Skin epidermis (tissue), 12 donors: ENCODE results near the gene CACHD1.
"Not testable (repeated sequence)": the region's sequence is repeated elsewhere in the genome, so short reads cannot be mapped to it uniquely, and the experiment has no call there.

Experiments
- H3K27ac ChIP-seq, 21 experiments: fragments of 200-600 bp; sonication (generic) in 11 of 21; one replicate each; pipeline ENCODE4 v1.5.0; 2020; ENCODE audit warnings: mild to moderate bottlenecking in 3 of 21, inconsistent platforms in 2 of 21, moderate library complexity in 2 of 21
- H3K4me3 ChIP-seq, 7 experiments: fragments of 200-600 bp; sonication (generic) in 2 of 7; one replicate each; pipeline ENCODE4 v1.5.0; 2020; ENCODE audit warnings: inconsistent platforms in 2 of 7, mild to moderate bottlenecking in 2 of 7, moderate library complexity in 1 of 7

The CACHD1 gene

GRCh38 chr1:64490213-64490818, 20.4 kb downstream of the CACHD1 start:
- no peak overlapping the region for H3K4me3 ChIP-seq
- H3K27ac ChIP-seq: no peak overlapping the region

- Histone ChIP-seq H3K4me3 (no peak overlapping the region), H3K27ac (no peak overlapping the region)
These were observed 22.5 kb downstream of the CACHD1 start for GRCh38 chr1:64492424-64492823.

DNA sequence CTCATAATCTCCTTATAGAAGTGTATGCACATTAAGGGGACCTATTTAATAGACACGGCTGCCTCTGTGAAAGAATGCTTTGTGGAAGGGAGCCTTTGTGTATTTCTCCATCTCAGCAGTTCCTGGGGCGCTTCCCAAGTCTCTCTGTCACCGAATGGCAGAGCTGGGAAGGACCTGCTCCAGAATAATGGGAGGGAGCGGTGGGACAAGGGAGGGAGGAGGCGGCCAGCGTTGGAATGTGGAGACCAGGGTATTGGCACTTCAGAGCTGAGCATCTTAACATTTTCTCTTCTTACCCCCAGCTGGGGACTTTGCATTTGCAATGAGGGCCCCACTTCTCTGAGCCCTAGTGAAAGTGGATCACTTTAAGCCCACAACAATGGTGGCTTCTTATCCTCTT, 23.9 kb downstream of the CACHD1 start:
- no peak overlapping the region for H3K4me3 ChIP-seq
- H3K27ac ChIP-seq: no peak overlapping the region

- H3K27ac ChIP-seq: no peak overlapping the region
- no peak overlapping the region for H3K4me3 ChIP-seq
These were observed 24.7 kb downstream of the CACHD1 start for GRCh38 chr1:64494659-64495058.

GRCh38 chr1:64495878-64496277, 25.9 kb downstream of the CACHD1 start:
- no peak overlapping the region for H3K4me3 ChIP-seq
- H3K27ac ChIP-seq: no peak overlapping the region

- H3K4me3 ChIP-seq: no peak overlapping the region
- H3K27ac ChIP-seq: peak overlapping the region in 2 of 21 experiments; percentile 28 to 51
These were observed 26.7 kb downstream of the CACHD1 start for GRCh38 chr1:64496606-64497005.

GRCh38 chr1:64497088-64497883, 27.4 kb downstream of the CACHD1 start:
- no peak overlapping the region for H3K4me3 ChIP-seq
- H3K27ac ChIP-seq: peak overlapping the region in 7 of 21 experiments; percentile 20 to 57 (median 28)

- H3K4me3 ChIP-seq: no peak overlapping the region
- H3K27ac ChIP-seq: no peak overlapping the region
These were observed 28.4 kb downstream of the CACHD1 start for GRCh38 chr1:64498325-64498724.

GRCh38 chr1:64499011-64499410, 29.1 kb downstream of the CACHD1 start:
- no peak overlapping the region for H3K4me3 ChIP-seq
- no peak overlapping the region for H3K27ac ChIP-seq

DNA sequence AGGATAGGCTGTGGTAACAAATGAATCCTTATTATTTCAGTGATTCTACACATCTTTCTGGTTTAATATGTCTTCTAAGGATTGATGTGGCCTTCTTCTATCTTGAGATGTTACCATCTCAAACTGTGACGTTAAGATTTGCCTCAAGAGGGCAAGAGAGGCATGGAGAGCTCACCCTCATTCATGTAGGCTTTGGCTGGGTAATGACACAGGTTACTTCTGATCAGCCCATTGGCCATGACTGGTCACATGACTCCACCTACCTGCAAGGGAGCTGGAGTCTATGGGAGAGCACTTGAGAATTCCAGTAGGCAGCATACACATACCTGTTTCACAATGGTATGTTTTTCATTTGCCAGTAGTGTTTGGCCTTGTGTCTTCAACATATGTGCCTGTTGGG, 30.0 kb downstream of the CACHD1 start:
- Histone ChIP-seq H3K27ac (no peak overlapping the region), H3K4me3 (no peak overlapping the region)

GRCh38 chr1:64502083-64502482, 32.2 kb downstream of the CACHD1 start:
- Histone ChIP-seq H3K27ac (peak overlapping the region in 2 of 21 experiments; percentile 4 to 25), H3K4me3 (no peak overlapping the region)

DNA sequence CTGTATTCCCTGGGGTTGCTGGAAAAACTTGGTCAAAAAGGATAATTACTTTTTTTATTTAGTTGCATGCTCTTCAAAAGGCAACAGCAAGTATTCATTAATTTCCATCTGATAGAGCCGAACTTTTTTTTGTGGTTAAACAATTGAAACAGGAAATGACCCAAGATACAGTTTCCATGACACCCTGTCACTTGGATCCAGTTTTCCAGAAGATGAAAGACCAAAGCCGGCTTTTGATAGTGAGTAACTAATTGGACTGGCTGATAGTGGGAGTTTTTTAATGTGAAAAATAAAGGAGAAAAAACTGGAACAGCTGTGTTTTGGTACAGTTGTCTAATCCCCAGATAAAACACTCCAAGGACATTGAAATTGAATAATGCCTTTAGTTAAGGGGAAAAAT, 33.0 kb downstream of the CACHD1 start:
- Histone ChIP-seq H3K4me3 (no peak overlapping the region), H3K27ac (peak overlapping the region in 1 of 21 experiments; percentile 29)

GRCh38 chr1:64505232-64505943, 35.5 kb downstream of the CACHD1 start:
- Histone ChIP-seq H3K4me3 (peak overlapping the region; percentile 27 to 40 (median 31)), H3K27ac (peak overlapping the region in 12 of 21 experiments; percentile 18 to 78 (median 58))

GRCh38 chr1:64505944-64506655, 36.2 kb downstream of the CACHD1 start:
- Histone ChIP-seq H3K4me3 (peak overlapping the region; percentile 27 to 40 (median 31)), H3K27ac (peak overlapping the region in 11 of 21 experiments; percentile 20 to 78 (median 60))

- Histone ChIP-seq H3K4me3 (no peak overlapping the region), H3K27ac (no peak overlapping the region)
These were observed 38.7 kb downstream of the CACHD1 start for GRCh38 chr1:64508629-64509028.

DNA sequence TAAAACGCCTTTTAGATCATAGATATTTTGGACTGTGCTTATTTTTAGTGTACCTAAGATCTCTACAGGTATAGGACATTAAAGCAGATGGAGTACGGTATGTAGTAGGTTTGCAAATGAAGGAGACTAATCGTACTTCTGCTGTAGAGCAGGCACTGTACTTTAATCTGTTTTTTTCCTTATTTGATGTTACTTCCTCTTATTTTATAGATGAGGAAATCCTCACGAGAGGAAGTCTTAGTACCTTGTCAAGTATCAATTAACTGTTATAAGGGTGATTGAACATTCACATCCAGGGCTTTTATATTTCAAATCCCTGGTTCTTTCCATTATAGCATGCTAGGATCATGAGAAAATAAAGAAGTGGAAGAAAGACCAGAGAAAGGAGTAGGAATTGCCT, 41.1 kb downstream of the CACHD1 start:
- Histone ChIP-seq H3K27ac (no peak overlapping the region), H3K4me3 (no peak overlapping the region)

GRCh38 chr1:64512206-64512605, 42.3 kb downstream of the CACHD1 start:
- peak overlapping the region in 1 of 21 experiments; percentile 24 for H3K27ac ChIP-seq

DNA sequence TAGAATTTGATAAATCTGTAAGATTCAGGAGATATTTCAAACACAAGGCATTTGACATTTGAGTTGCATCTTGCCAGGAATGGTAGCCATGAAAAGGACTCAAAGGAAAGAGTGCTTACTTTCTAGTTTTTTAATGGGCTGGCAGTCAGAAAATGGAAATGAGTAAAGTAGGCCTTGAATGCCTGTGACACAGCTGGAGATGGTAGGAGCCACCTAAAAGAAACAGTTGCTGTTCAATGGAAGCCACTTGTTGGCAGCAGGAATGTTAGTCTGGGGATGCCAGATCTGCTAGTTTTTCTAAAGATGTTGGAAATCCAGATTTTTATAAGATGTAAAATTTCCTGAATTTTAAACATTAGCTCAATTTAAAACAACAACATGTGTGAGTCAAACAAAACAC, 43.6 kb downstream of the CACHD1 start:
- Histone ChIP-seq H3K4me3 (no peak overlapping the region), H3K27ac (peak overlapping the region in 7 of 21 experiments; percentile 4 to 75 (median 13))

More at GRCh38 chr1:64512206-64512605, 42.3 kb downstream of the CACHD1 start:
- H3K4me3 ChIP-seq: not testable (repeated sequence)

DNA sequence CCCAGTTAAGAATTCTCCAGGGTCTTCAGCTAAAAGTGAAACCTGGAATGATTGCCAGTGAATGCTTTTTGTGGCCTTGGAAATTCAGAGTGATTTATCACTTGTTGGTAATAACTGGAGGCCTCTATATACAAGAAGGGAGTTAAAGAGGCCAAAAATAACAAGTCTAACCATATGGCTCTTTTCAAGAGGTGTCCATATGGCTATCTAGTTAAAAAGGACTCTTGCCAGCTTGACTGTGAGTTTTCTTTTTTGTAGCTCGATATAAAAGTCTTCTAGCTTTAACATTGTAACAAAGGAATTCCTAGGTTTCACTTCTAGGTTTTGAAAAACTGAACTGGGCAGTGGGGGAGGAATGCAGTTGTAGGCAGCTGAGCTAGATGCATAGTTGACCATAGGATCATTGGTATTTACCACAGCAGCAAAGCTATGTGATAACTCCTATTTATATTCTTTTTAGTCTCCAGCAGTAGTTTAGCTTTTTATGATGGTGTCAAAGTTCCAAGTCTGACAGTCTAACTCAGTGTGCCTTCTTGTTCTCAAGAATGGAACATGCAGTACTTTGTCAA, 44.4 kb downstream of the CACHD1 start:
- H3K27ac ChIP-seq: peak overlapping the region in 12 of 21 experiments; percentile 4 to 75 (median 19)
- H3K4me3 ChIP-seq: no peak overlapping the region

- peak overlapping the region in 1 of 21 experiments; percentile 75 for H3K27ac ChIP-seq
These were observed 45.5 kb downstream of the CACHD1 start for GRCh38 chr1:64515427-64515826.

More at GRCh38 chr1:64515427-64515826, 45.5 kb downstream of the CACHD1 start:
- no peak overlapping the region for H3K4me3 ChIP-seq
